Measurements from ENCODE around the gene EML6.

The EML6 gene

GRCh38 chr2:54947136-54947535, 223.7 kb downstream of the EML6 start:
- TF ChIP-seq, protein P1, sequence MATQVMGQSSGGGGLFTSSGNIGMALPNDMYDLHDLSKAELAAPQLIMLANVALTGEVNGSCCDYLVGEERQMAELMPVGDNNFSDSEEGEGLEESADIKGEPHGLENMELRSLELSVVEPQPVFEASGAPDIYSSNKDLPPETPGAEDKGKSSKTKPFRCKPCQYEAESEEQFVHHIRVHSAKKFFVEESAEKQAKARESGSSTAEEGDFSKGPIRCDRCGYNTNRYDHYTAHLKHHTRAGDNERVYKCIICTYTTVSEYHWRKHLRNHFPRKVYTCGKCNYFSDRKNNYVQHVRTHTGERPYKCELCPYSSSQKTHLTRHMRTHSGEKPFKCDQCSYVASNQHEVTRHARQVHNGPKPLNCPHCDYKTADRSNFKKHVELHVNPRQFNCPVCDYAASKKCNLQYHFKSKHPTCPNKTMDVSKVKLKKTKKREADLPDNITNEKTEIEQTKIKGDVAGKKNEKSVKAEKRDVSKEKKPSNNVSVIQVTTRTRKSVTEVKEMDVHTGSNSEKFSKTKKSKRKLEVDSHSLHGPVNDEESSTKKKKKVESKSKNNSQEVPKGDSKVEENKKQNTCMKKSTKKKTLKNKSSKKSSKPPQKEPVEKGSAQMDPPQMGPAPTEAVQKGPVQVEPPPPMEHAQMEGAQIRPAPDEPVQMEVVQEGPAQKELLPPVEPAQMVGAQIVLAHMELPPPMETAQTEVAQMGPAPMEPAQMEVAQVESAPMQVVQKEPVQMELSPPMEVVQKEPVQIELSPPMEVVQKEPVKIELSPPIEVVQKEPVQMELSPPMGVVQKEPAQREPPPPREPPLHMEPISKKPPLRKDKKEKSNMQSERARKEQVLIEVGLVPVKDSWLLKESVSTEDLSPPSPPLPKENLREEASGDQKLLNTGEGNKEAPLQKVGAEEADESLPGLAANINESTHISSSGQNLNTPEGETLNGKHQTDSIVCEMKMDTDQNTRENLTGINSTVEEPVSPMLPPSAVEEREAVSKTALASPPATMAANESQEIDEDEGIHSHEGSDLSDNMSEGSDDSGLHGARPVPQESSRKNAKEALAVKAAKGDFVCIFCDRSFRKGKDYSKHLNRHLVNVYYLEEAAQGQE (IDR thresholded peaks at IDR 0.05; ENCODE audit: insufficient read depth in 1 of 2, low read depth in 2 of 2, low read length in 2 of 2): no peak
- no peak for TF ChIP-seq SIN3A (IDR thresholded peaks at IDR 0.05; ENCODE audit: borderline replicate concordance, insufficient read depth, low read length)
- no peak for TF ChIP-seq TAF1 (IDR thresholded peaks at IDR 0.05; ENCODE audit: borderline replicate concordance, insufficient read depth, low read length)
- TF ChIP-seq FOXP2 (optimal IDR thresholded peaks at IDR 0.05; ENCODE audit: borderline replicate concordance, extremely low read depth, extremely low read length, insufficient read depth): no peak
- TF ChIP-seq POLR2AphosphoS5 (IDR thresholded peaks at IDR 0.05; ENCODE audit: low read depth, low read length): no peak

- TF ChIP-seq, protein P1 (IDR thresholded peaks at IDR 0.05; ENCODE audit: insufficient read depth in 1 of 2, low read depth in 2 of 2, low read length in 2 of 2): no peak
- TF ChIP-seq TAF1 (IDR thresholded peaks at IDR 0.05; ENCODE audit: borderline replicate concordance, insufficient read depth, low read length) (no peak), SIN3A (IDR thresholded peaks at IDR 0.05; ENCODE audit: borderline replicate concordance, insufficient read depth, low read length) (no peak), POLR2AphosphoS5 (IDR thresholded peaks at IDR 0.05; ENCODE audit: low read depth, low read length) (no peak), FOXP2 (optimal IDR thresholded peaks at IDR 0.05; ENCODE audit: borderline replicate concordance, extremely low read depth, extremely low read length, insufficient read depth) (no peak)
Observed at GRCh38 chr2:54947646-54948045, 224.2 kb downstream of the EML6 start.

- no peak for TF ChIP-seq POLR2AphosphoS5 (IDR thresholded peaks at IDR 0.05; ENCODE audit: low read depth, low read length)
- no peak for TF ChIP-seq SIN3A (IDR thresholded peaks at IDR 0.05; ENCODE audit: borderline replicate concordance, insufficient read depth, low read length)
- no peak for TF ChIP-seq TAF1 (IDR thresholded peaks at IDR 0.05; ENCODE audit: borderline replicate concordance, insufficient read depth, low read length)
- no peak for TF ChIP-seq FOXP2 (optimal IDR thresholded peaks at IDR 0.05; ENCODE audit: borderline replicate concordance, extremely low read depth, extremely low read length, insufficient read depth)
- TF ChIP-seq, protein P1 (IDR thresholded peaks at IDR 0.05; ENCODE audit: insufficient read depth in 1 of 2, low read depth in 2 of 2, low read length in 2 of 2): no peak
Observed at GRCh38 chr2:54948120-54948519, 224.7 kb downstream of the EML6 start.

- no peak for TF ChIP-seq TAF1 (IDR thresholded peaks at IDR 0.05; ENCODE audit: borderline replicate concordance, insufficient read depth, low read length)
- no peak for TF ChIP-seq POLR2AphosphoS5 (IDR thresholded peaks at IDR 0.05; ENCODE audit: low read depth, low read length)
- no peak for TF ChIP-seq SIN3A (IDR thresholded peaks at IDR 0.05; ENCODE audit: borderline replicate concordance, insufficient read depth, low read length)
- TF ChIP-seq FOXP2 (optimal IDR thresholded peaks at IDR 0.05; ENCODE audit: borderline replicate concordance, extremely low read depth, extremely low read length, insufficient read depth): no peak
- TF ChIP-seq, protein P1 (IDR thresholded peaks at IDR 0.05; ENCODE audit: insufficient read depth in 1 of 2, low read depth in 2 of 2, low read length in 2 of 2): no peak
Observed at GRCh38 chr2:54949431-54949830, 226.0 kb downstream of the EML6 start.

DNA sequence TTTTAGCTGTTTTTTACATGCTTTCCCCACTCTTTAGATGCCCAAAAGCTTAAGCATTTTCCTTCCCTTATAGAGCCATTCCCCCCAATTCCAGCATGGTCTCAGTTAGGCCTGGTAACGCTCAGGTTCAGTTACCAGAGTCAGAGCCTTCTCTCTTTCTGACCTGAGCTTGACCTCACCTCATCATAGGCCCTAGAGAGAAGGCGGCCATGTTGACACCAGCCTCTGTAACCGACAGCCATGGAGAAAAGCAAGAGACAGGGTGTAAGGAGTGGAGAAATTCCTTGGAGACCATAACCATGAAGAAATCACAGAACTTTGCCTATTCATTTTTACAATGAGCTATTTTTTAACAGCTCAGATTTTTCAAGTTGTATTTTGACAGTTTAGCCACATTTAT, 227.3 kb downstream of the EML6 start:
- TF ChIP-seq FOXP2 (optimal IDR thresholded peaks at IDR 0.05; ENCODE audit: borderline replicate concordance, extremely low read depth, extremely low read length, insufficient read depth): no peak
